ENCODE results near the gene SLC5A8. TPM values are rescaled to one million over a fixed set of nuclear protein-coding genes. Genes with fewer than 3 reads are reported as not detected.

SLC5A8 gene
- polyA plus RNA-seq, 3 donors = not detected

- no peak overlapping the region for H3K27ac Mint-ChIP-seq
- H3K79me2 ChIP-seq (ENCODE audit: insufficient read depth, low read length) = no peaks in the 10 kb centered on the region
- intact Hi-C loops (cut with micrococcal nuclease) = no loop called here
Measured at GRCh38 chr12:101200145-101200544, 9.9 kb downstream of the SLC5A8 start.

GRCh38 chr12:101186291-101186690, 23.7 kb downstream of the SLC5A8 start:
- Histone ChIP-seq H3K9ac (ENCODE audit: insufficient read depth, low read length, poor library complexity, severe bottlenecking) (no peak overlapping the region), H3K4me1 (ENCODE audit: control insufficient read depth in 1 of 2, insufficient read depth in 2 of 2, low read length in 2 of 2) (no peaks in the 10 kb centered on the region), H3K4me2 (replicated peaks; ENCODE audit: extremely low read depth, low read length, poor library complexity, severe bottlenecking) (no peak overlapping the region), H3K4me3 (replicated peaks in 1 of 3; ENCODE audit: low read depth in 2 of 3, low read length in 3 of 3) (no peak overlapping the region), H3K27me3 (ENCODE audit: control insufficient read depth in 2 of 2, insufficient read depth in 2 of 2, low read length in 2 of 2) (no peaks in the 10 kb centered on the region), H4K20me1 (ENCODE audit: insufficient read depth, low read length) (no peaks in the 10 kb centered on the region), H2AFZ (ENCODE audit: insufficient read depth, low read depth, low read length, poor library complexity, severe bottlenecking) (no peak overlapping the region), H3K79me2 (ENCODE audit: insufficient read depth, low read length) (no peaks in the 10 kb centered on the region), H3K27ac (ENCODE audit: low read depth in 1 of 2, low read length in 2 of 2) (no peak overlapping the region), H3K9me3 (replicated peaks in 1 of 2; ENCODE audit: control insufficient read depth in 1 of 2, insufficient read depth in 1 of 2, low read length in 2 of 2) (no peaks in the 10 kb centered on the region), H3K36me3 (replicated peaks in 1 of 2; ENCODE audit: control insufficient read depth in 1 of 2, insufficient read depth in 2 of 2, low read length in 2 of 2) (no peaks in the 10 kb centered on the region)
- WGBS (ENCODE audit: insufficient coverage) = no CpG with 5 or more reads among the region's 2 CpGs
- H3K36me3 Mint-ChIP-seq = no peaks in the 10 kb centered on the region
- H3K4me3 Mint-ChIP-seq = no peak overlapping the region
- no peak overlapping the region for H3K27ac Mint-ChIP-seq
- DNase-seq = no peak
- intact Hi-C loops (cut with micrococcal nuclease) = no loop called here
- TF ChIP-seq CTCF (IDR thresholded peaks at IDR 0.05) = no peak
- H3K27me3 Mint-ChIP-seq (ENCODE audit: low read depth in 3 of 3) = peaks cover 0 to 2% (median 0%) of the 10 kb centered on the region in 3 donors
- H3K9me3 Mint-ChIP-seq = peaks cover 0 to 3% (median 0%) of the 10 kb centered on the region in 7 donors
- H3K4me1 Mint-ChIP-seq = peaks cover 2% of the 10 kb centered on the region

More at GRCh38 chr12:101200145-101200544, 9.9 kb downstream of the SLC5A8 start:
- Histone ChIP-seq H4K20me1 (ENCODE audit: insufficient read depth, low read length) (no peaks in the 10 kb centered on the region), H2AFZ (ENCODE audit: insufficient read depth, low read depth, low read length, poor library complexity, severe bottlenecking) (no peak overlapping the region), H3K27ac (ENCODE audit: low read depth in 1 of 2, low read length in 2 of 2) (no peak overlapping the region), H3K9me3 (replicated peaks in 1 of 2; ENCODE audit: control insufficient read depth in 1 of 2, insufficient read depth in 1 of 2, low read length in 2 of 2) (no peaks in the 10 kb centered on the region), H3K36me3 (replicated peaks in 1 of 2; ENCODE audit: control insufficient read depth in 1 of 2, insufficient read depth in 2 of 2, low read length in 2 of 2) (no peaks in the 10 kb centered on the region), H3K4me1 (ENCODE audit: control insufficient read depth in 1 of 2, insufficient read depth in 2 of 2, low read length in 2 of 2) (no peaks in the 10 kb centered on the region), H3K4me3 (replicated peaks in 1 of 3; ENCODE audit: low read depth in 2 of 3, low read length in 3 of 3) (no peak overlapping the region), H3K4me2 (replicated peaks; ENCODE audit: extremely low read depth, low read length, poor library complexity, severe bottlenecking) (no peak overlapping the region), H3K27me3 (ENCODE audit: control insufficient read depth in 2 of 2, insufficient read depth in 2 of 2, low read length in 2 of 2) (peaks cover 0 to 3% of the 10 kb centered on the region in 2 donors), H3K9ac (ENCODE audit: insufficient read depth, low read length, poor library complexity, severe bottlenecking) (no peak overlapping the region)
- Mint-ChIP-seq H3K4me3 (no peak overlapping the region), H3K36me3 (no peaks in the 10 kb centered on the region), H3K9me3 (no peaks in the 10 kb centered on the region), H3K27me3 (ENCODE audit: low read depth in 3 of 3) (peaks cover 2 to 5% (median 4%) of the 10 kb centered on the region in 3 donors), H3K4me1 (no peaks in the 10 kb centered on the region)
- no peak for TF ChIP-seq CTCF (IDR thresholded peaks at IDR 0.05)
- WGBS (ENCODE audit: insufficient coverage) = no CpG with 5 or more reads among the region's 2 CpGs
- no peak for DNase-seq

Measured in CD14-positive monocyte (primary cell).